HG03571 (cell line): Measurements from ENCODE around the gene CLCA1.

ENCODE experiments used
- ATAC-seq: cut with Tn5 transposase; IDR thresholded peaks from one replicate; pipeline ENCODE4 v1.9.1; 2021; ENCODE audit not compliant: unreplicated experiment

CLCA1 gene, protein sequence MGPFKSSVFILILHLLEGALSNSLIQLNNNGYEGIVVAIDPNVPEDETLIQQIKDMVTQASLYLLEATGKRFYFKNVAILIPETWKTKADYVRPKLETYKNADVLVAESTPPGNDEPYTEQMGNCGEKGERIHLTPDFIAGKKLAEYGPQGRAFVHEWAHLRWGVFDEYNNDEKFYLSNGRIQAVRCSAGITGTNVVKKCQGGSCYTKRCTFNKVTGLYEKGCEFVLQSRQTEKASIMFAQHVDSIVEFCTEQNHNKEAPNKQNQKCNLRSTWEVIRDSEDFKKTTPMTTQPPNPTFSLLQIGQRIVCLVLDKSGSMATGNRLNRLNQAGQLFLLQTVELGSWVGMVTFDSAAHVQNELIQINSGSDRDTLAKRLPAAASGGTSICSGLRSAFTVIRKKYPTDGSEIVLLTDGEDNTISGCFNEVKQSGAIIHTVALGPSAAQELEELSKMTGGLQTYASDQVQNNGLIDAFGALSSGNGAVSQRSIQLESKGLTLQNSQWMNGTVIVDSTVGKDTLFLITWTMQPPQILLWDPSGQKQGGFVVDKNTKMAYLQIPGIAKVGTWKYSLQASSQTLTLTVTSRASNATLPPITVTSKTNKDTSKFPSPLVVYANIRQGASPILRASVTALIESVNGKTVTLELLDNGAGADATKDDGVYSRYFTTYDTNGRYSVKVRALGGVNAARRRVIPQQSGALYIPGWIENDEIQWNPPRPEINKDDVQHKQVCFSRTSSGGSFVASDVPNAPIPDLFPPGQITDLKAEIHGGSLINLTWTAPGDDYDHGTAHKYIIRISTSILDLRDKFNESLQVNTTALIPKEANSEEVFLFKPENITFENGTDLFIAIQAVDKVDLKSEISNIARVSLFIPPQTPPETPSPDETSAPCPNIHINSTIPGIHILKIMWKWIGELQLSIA

DNA sequence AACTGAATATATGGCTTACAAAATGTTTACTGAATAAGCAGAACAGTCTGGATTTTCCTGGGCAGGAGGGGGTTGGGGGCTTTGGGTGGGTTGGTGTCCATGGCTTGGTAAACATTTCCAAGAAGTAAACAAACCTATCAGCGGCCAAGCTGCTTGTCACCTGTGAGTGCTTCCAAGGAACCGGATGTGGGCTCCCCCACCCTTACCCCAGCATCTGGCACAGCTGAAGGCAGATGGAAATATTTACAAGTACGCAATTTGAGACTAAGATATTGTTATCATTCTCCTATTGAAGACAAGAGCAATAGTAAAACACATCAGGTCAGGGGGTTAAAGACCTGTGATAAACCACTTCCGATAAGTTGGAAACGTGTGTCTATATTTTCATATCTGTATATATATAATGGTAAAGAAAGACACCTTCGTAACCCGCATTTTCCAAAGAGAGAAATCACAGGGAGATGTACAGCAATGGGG lies at the start of gene CLCA1:
TSS of gene CLCA1 (plus strand) at position 427 of the 477 bp plus-strand sequence. CDS start at position 472, 45 bp downstream.
- no peak for ATAC-seq

DNA sequence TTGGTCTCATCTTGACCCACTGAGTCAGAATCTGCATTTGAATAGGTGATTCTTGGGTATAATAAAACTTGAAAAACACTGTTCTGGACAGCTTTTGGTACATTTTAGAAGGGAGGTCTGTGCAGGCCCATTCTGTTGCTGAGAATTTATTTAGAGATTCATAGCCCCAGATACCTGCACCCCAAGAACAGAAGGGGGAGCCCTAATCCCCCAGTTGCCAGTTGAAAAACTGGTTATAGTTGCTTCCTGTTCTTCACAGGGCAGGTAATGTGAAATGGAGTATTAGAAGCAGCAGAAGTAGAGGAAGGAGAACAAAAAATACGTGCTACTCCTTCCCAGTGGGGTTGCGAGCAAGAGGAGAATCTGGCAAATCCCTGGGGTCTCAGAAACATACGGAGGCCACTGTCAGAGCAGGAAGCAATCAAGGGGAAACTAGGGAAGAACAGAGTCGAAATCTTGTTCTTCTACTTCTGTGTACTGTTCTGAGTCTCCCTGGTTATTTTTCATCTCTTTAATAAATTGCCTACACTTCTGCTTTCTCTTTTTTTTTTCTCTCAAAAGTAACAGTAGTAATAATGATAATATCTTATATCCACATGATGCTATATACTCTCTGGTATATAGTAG lies 49.3 kb upstream of the CLCA1 start:
- peak; percentile 66 for ATAC-seq

GRCh38 chr1:86421601-86422280 lies 47.0 kb upstream of the CLCA1 start:
- ATAC-seq: no peak

DNA sequence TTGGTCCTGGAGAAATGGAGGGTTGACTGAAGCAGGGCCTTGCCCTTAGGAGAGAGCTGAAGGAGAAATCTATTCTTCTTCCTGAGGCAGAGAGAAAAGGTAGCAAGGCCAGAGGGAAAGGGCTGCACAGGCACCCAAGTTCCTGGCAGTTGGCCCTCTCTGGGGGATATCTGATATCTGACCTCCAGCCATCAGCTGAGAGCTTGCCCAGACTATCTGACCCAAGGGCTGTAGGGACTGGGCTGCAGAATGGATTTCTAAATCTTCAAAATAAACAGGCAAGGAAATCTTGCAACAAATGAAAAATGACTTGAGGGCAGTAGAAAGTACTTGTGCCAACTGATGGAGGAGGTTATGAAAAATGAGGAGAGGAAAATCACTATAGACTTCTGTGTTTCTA lies 45.3 kb upstream of the CLCA1 start:
- ATAC-seq: no peak

DNA sequence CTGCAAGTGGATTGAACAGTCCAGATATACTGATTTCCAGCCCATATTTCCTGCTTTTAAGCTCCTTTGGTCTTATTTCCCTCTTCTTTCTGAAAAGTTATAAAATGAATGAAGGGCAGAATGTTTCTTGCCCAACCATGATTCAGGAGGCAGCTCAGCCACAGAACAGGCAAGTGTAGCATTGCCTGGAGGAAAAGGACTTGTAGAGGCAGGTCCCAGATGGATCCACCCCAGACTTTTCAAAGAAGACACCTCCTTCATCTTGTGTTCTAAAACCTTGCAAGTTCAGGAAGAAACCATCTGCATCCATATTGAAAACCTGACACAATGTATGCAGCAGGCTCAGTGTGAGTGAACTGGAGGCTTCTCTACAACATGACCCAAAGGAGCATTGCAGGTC lies 44.9 kb upstream of the CLCA1 start, which contains the start of gene CLCA2:
TSS of gene CLCA2 (plus strand) at position 299 of the 400 bp plus-strand sequence. CDS start at position 376, 77 bp downstream.
- ATAC-seq: no peak

DNA sequence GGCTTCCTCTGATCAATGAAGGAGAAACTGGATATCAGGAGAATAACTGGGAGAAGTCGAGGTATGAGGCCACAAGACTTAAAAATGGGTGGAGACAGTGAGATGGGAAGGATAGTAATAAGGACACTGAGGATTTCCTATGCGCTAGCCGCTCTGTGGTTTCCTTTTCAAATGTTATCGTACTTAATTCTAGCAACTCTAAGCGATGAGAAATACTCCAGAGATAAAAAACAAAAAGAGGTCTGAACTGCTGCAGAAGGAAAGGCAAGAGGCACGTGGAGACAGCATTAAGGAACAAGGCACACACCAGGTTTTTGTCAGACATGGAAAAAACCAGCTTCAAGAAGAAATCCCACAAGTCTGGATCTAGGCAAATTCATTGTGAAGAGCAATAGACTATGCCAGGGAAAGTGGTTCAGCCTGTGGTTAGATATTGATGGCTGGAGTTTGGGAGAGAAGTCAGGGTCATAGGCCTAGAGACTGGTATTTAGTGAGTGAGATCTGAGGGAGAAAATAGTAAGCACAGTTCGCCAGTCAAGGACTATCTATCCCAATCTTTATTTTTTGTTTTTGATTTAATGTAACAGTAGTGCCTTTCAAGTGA lies 39.5 kb upstream of the CLCA1 start:
- no peak for ATAC-seq

DNA sequence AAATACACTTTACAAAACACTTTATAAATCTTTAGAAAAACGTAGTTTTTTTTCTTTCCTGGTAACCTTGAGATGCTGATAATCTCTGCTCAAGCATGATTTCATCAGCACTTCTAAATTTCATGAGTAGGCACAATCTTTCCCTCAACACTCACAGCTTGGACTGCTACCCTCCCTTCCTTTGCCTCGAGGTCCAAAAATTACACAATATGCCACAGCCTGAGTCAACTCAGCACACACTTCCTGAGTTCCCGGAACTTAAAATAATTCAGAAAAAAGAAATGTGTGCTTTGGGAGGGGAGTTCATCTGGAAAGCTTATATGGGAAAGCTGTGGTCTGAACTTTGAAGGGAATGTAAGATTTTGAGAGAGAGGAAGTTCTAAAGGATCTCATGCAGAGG lies 38.9 kb upstream of the CLCA1 start:
- no peak for ATAC-seq

DNA sequence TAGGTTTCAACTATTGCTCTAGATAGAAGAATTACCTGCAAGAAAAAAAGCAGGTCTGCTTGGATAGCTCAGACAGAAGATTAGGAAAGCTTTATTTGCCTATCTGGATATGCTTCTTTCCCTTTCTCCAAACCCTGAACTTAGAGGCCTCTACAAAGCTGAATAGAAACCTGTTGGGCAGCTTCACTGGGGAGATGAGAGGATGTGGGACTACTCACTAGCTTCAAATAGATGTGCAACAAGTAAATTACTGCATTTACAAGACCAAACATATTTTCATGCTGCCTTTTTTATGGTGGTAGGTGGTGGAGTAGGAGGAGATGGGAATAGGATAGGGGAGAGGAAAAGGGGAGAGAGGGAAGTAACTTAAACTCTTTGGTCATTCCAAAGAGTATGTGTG lies 38.4 kb upstream of the CLCA1 start:
- ATAC-seq: no peak

DNA sequence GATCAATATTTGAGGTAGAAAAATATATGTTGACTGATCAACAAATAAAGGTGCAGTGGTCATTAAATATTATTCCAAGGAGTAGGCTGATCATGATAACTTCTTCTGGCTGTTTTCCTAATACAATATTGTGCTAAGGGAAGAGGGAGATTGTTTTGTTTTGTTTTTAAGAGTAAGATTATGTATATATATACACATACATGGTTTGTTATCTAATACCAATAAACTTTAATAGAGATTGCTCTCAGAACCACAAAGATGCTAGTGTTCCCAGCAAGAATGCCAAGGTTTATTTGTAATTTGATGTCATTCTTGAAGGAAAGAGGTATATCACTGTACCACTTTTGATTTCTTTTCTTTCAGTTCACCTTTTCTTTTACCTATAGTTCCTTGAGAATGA lies 34.7 kb upstream of the CLCA1 start:
- no peak for ATAC-seq

DNA sequence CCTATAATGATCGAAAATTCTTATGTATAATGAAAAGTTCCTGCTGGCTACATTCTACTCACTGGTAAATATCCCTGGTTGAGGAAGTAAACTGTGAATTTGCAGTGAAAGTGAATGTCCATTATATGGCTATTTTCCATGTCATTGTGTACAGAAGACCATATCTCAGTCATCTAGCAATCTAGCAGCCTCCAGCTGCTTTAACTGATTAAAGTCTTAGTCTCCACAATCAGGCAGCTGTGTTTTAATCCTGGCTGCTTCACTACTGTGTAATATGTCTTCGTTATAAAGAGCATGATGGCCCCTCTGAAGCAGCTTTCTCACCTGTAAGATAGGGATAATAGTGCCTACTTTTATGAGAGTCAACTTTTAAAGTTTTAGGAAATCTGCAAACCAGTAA lies 33.4 kb upstream of the CLCA1 start:
- no peak for ATAC-seq

- no peak for ATAC-seq
These were observed 32.7 kb upstream of the CLCA1 start for GRCh38 chr1:86436041-86436440.

DNA sequence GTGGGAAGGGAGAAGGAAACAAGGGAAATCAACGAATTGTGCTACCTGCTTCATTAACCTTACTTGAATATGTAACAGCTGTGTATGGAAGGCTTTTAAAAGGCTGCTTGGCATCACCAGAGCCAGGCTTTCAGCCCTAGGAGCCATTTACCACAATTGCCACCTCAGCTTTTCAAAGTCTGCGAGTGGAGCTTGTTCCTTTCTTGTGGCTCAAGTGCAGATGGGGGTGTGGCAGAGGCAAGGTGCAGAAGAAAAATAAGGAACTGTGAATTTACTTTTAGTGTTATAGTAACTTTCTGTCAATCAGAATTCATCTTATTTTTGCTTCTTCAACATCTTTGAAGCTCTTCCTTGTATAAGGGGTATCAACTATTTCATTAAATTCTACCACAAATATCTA lies 27.1 kb upstream of the CLCA1 start:
- no peak for ATAC-seq

DNA sequence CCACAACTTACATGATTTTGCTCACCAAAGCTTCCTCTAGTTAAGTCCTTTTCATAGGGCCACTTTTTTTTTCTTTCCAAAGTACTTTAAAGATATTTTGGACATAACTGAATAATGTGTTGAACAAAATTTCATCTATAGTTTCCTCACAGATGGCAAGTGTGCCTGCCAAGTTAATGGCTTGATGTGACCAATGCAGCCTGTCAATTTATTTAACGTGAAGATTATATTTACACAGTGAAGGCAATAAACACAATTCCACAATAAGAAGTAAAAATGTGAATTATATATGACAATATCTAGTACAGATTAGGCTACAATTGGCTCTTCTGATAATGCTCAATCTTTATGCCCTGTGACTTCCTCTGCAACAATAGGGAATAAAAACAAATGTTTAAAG lies 26.7 kb upstream of the CLCA1 start:
- no peak for ATAC-seq

DNA sequence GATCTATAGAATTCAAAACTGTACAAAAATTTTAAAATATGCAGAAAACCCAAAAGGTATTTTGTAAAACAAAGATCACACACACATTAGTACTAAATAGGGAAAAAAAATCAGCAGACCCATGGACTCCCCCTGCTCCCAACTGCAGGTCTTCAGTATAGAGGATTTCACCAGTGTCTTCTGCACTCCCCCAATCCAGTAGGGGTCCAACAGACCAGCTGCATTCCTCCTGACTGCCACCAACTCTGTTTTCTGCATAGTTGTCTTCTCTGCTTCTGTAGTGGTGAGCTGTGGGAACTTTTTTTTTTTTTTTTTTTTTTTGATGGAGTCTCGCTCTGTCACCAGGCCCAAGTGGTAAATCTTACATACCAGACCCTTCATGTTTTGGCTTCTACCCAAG lies 22.8 kb upstream of the CLCA1 start:
- no peak for ATAC-seq

DNA sequence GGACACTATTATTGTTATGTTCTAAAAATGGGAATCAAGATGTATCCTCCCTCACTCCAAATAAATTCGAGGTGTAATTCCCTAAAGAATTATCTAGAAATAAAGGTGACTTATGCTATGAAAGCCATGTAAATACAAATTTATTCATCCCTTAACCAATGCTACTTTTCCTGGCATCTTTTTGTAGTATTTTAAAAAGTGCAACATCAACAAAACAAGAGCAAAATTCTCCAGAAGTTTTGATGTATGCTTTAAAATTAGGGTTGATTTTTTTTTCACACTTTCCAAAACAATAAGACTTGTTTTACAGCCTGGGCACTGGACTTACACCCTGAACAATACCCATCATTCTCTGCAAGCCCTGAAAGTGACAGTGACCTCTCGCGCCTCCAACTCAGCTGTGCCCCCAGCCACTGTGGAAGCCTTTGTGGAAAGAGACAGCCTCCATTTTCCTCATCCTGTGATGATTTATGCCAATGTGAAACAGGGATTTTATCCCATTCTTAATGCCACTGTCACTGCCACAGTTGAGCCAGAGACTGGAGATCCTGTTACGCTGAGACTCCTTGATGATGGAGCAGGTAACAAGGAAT lies 21.4 kb upstream of the CLCA1 start:
- no peak for ATAC-seq

- ATAC-seq: no peak
These were observed 20.1 kb upstream of the CLCA1 start for GRCh38 chr1:86448670-86449069.

- no peak for ATAC-seq
These were observed 19.6 kb upstream of the CLCA1 start for GRCh38 chr1:86449103-86449502.

GRCh38 chr1:86450847-86451246 lies 17.9 kb upstream of the CLCA1 start:
- ATAC-seq: no peak

GRCh38 chr1:86453664-86454063 lies 15.1 kb upstream of the CLCA1 start:
- ATAC-seq: no peak

DNA sequence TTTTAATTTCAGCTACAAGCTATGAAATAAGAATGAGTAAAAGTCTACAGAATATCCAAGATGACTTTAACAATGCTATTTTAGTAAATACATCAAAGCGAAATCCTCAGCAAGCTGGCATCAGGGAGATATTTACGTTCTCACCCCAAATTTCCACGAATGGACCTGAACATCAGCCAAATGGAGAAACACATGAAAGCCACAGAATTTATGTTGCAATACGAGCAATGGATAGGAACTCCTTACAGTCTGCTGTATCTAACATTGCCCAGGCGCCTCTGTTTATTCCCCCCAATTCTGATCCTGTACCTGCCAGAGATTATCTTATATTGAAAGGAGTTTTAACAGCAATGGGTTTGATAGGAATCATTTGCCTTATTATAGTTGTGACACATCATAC lies 13.7 kb upstream of the CLCA1 start:
- ATAC-seq: no peak
